Gastroesophageal sphincter (tissue), 4 donors: Measurements from ENCODE around the gene ARHGEF10L. TPM values are rescaled to one million over a fixed set of nuclear protein-coding genes. Genes with fewer than 3 reads are reported as not detected.

Experiments used
- ATAC-seq: fragments of 150-250 bp; one replicate; pipeline ENCODE4 v1.9.1; 2016; ENCODE audit warnings: mild to moderate bottlenecking, moderate library complexity
- H3K27ac ChIP-seq, 4 donors: fragments of 200-600 bp; sonication (generic) in 3 of 4; 1 replicate in 3 of 4; 2 replicates in 1 of 4; pipeline ENCODE4 v1.5.1; 2016 to 2019
- H3K27me3 ChIP-seq: fragments of 200-600 bp; sonication (generic); one replicate; pipeline ENCODE4 v1.5.1; 2019
- H3K36me3 ChIP-seq, 2 donors: fragments of 200-600 bp; sonication (generic); one replicate each; pipeline ENCODE4 v1.5.1; 2019; ENCODE audit warnings: control low read depth in 1 of 2
- H3K4me1 ChIP-seq, 3 donors: fragments of 200-600 bp; sonication (generic); 1 replicate in 2 of 3; 2 replicates in 1 of 3; pipeline ENCODE4 v1.5.1; 2016 to 2019; ENCODE audit warnings: control low read depth in 2 of 3
- H3K4me3 ChIP-seq, 2 donors: fragments of 200-600 bp; sonication (generic); one replicate each; pipeline ENCODE4 v1.5.1; 2019; ENCODE audit warnings: mild to moderate bottlenecking in 1 of 2, moderate library complexity in 1 of 2
- H3K9me3 ChIP-seq, 3 donors: fragments of 200-600 bp; sonication (generic); one replicate each; pipeline ENCODE4 v1.5.1; 2017 to 2019; ENCODE audit warnings: control low read depth in 2 of 3
- EP300 ChIP-seq: sonication (generic); formaldehyde crosslinking; IDR thresholded peaks from one replicate; pipeline ENCODE4 v1.6.1; 2017; ENCODE audit warnings: antibody characterized with exemption, mild to moderate bottlenecking
- POLR2A ChIP-seq, 2 donors: fragments of 450-650 bp; IDR thresholded peaks; one replicate each; pipeline ENCODE4 v1.6.1; 2017; ENCODE audit warnings: antibody characterized with exemption in 2 of 2, mild to moderate bottlenecking in 2 of 2, moderate library complexity in 1 of 2
- POLR2AphosphoS5 ChIP-seq: sonication (generic); formaldehyde crosslinking; IDR thresholded peaks from one replicate; pipeline ENCODE4 v1.6.1; 2017; ENCODE audit warnings: antibody characterized with exemption
- WGBS, 2 donors: methylation state at CpG; one replicate each; pipeline ENCODE4 v1.1.5; 2018; ENCODE audit warnings: low coverage in 1 of 2; 5-methylcytosine and 5-hydroxymethylcytosine counted together
- total RNA-seq, 4 donors: library from RNA; depleted of rRNA; stranded (reverse); fragments of >200 nt; gene quantifications; one replicate each; pipeline ENCODE4 v1.1.0, GENCODE V29; 2016
- TF ChIP-seq, protein P1 (sequence below), 4 experiments: fragments of 200-600 bp in 2 of 4; fragments of 450-650 bp in 2 of 4; sonication (generic) in 1 of 4; IDR thresholded peaks; one replicate each; pipeline ENCODE4 v1.5.1; 2017 to 2019; ENCODE audit warnings: antibody characterized with exemption in 4 of 4, mild to moderate bottlenecking in 2 of 4, moderate library complexity in 2 of 4

The ARHGEF10L gene
- total RNA-seq, 4 donors from 2014 or later: 50.9 to 97.0 (median 80.3) TPM

GRCh38 chr1:17550729-17551584, 11.5 kb downstream of the ARHGEF10L start:
- Histone ChIP-seq H3K36me3 (no peaks in the 10 kb centered on the region), H3K4me3 (no peak overlapping the region), H3K4me1 (peaks cover 9 to 98% (median 29%) of the 10 kb centered on the region in 3 donors), H3K27me3 (no peaks in the 10 kb centered on the region), H3K27ac (peak overlapping the region; percentile 4 to 97 (median 84)), H3K9me3 (no peaks in the 10 kb centered on the region)
- ATAC-seq: peak; percentile 26
- 54 to 60% methylated on average over 11 to 13 of the region's 15 CpGs for WGBS, 2 donors
- no peak for TF ChIP-seq POLR2A (IDR thresholded peaks at IDR 0.05)
- TF ChIP-seq EP300: no peak
- TF ChIP-seq, protein P1, sequence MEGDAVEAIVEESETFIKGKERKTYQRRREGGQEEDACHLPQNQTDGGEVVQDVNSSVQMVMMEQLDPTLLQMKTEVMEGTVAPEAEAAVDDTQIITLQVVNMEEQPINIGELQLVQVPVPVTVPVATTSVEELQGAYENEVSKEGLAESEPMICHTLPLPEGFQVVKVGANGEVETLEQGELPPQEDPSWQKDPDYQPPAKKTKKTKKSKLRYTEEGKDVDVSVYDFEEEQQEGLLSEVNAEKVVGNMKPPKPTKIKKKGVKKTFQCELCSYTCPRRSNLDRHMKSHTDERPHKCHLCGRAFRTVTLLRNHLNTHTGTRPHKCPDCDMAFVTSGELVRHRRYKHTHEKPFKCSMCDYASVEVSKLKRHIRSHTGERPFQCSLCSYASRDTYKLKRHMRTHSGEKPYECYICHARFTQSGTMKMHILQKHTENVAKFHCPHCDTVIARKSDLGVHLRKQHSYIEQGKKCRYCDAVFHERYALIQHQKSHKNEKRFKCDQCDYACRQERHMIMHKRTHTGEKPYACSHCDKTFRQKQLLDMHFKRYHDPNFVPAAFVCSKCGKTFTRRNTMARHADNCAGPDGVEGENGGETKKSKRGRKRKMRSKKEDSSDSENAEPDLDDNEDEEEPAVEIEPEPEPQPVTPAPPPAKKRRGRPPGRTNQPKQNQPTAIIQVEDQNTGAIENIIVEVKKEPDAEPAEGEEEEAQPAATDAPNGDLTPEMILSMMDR (IDR thresholded peaks at IDR 0.05): no peak

DNA sequence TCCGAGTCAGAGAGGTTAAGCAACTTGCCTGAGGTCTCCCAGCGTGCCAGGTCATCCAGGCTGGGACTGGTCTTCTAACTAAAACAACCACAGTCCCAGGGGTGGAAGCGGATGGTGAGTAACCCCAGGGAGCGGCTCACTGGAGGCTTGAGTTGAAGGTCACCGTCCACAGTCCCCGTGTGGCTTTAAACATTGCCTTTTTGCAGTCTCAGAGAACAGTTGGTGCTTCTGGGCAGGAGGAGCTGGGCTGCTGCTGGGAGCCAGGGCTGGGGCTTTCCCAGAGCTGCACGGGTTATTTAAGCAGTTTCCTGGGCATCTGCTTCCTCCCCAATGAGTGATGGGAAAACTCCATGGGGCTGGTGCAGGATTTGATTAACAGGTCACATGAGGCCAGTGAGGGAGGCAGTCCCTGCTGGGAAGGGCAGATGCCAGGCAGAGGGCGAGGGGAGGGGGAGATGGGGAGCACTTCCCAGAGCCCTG, 12.3 kb downstream of the ARHGEF10L start:
- no peak for ATAC-seq
- H3K36me3 ChIP-seq: no peaks in the 10 kb centered on the region
- H3K27me3 ChIP-seq: no peaks in the 10 kb centered on the region
- H3K4me3 ChIP-seq: no peak overlapping the region
- peak overlapping the region; percentile 4 to 97 (median 84) for H3K27ac ChIP-seq
- no peaks in the 10 kb centered on the region for H3K9me3 ChIP-seq
- TF ChIP-seq EP300: no peak
- TF ChIP-seq POLR2AphosphoS5: peak; percentile 65
- TF ChIP-seq, protein P1 (IDR thresholded peaks at IDR 0.05): no peak
- TF ChIP-seq POLR2A (IDR thresholded peaks at IDR 0.05): no peak
- H3K4me1 ChIP-seq: peaks cover 8 to 98% (median 23%) of the 10 kb centered on the region in 3 donors
- WGBS, 2 donors: 23 to 40% methylated on average over 1 to 5 of the region's 8 CpGs

DNA sequence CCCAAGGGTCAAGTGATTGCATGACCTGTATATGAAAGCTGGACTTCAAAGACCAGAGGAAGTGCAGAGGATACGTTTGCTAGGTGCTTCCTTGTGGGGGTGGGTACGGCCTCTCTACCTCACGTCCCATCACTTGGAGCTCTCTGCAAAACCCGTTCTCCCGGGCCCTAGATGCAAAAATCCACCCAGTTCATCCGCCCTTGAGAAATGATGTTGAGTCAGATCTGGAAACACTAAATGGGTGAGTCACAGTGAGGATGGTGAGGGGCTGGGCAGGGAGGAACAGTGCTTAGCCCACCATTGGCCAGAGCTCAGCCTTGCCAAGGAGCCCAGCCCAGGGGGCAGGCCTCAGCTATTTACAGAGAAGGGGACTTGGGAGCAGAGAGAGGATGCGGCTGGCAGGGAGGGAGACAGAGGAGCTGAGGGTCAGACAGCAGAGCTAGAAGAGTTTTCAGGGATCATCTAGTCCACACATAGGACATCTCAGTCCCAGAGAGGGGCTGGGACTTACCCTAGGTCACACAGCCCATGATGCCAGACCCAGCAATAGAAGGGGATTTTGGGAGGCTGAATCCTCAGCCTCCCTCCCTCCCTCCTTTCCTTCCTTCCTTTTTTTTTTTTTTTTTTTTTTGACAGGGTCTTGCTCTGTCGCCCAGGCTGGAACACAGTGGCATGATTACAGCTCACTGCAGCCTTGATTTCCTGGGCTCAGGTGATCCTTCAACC, 14.6 kb downstream of the ARHGEF10L start:
- ATAC-seq: peak; percentile 51
- 40 to 57% methylated on average over 1 to 3 of the region's 8 CpGs for WGBS, 2 donors

DNA sequence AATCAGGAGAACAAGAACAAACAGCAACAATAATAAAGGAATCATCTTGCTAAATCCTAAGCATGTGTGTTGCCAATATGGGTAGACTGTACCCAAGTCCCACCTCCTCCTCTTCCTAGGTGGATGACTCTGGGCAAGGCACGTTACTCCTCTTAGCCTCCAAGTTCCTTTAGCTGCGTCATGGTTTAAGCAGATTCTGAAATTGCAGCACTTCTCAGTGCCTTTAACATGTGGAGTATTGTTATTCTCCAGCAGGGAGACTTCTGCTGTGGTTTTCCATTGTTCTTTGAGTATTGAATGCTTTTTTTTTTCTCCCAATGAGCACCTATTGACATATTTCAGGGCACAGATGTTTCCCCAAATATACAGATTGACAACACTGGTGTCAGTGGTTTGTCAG, 15.5 kb downstream of the ARHGEF10L start:
- Histone ChIP-seq H3K9me3 (no peaks in the 10 kb centered on the region), H3K36me3 (no peaks in the 10 kb centered on the region), H3K27ac (peak overlapping the region; percentile 5 to 97 (median 82)), H3K4me1 (peaks cover 8 to 89% (median 26%) of the 10 kb centered on the region in 3 donors), H3K27me3 (no peaks in the 10 kb centered on the region), H3K4me3 (no peak overlapping the region)
- ATAC-seq: no peak
- TF ChIP-seq POLR2AphosphoS5: no peak
- TF ChIP-seq EP300: no peak
- TF ChIP-seq POLR2A (IDR thresholded peaks at IDR 0.05): no peak
- TF ChIP-seq, protein P1 (IDR thresholded peaks at IDR 0.05): no peak
- WGBS, 2 donors: 47 to 67% methylated on average over 1 to 2 of the region's 2 CpGs

More for the DNA sequence above, 14.6 kb downstream of the ARHGEF10L start:
- H3K27ac ChIP-seq: peak overlapping the region; percentile 29 to 97 (median 82)
- no peak overlapping the region for H3K4me3 ChIP-seq
- H3K27me3 ChIP-seq: no peaks in the 10 kb centered on the region
- no peaks in the 10 kb centered on the region for H3K36me3 ChIP-seq
- TF ChIP-seq POLR2A (IDR thresholded peaks at IDR 0.05): no peak
- peak; percentile 41 for TF ChIP-seq POLR2AphosphoS5
- TF ChIP-seq, protein P1 (IDR thresholded peaks at IDR 0.05): no peak
- TF ChIP-seq EP300: no peak
- peaks cover 8 to 89% (median 18%) of the 10 kb centered on the region in 3 donors for H3K4me1 ChIP-seq
- H3K9me3 ChIP-seq: no peaks in the 10 kb centered on the region
